MM.1S (cell line): ENCODE data around the gene HDAC9.

ENCODE experiments used
- CTCF ChIP-seq: fragments of 300-600 bp; sonication (generic); IDR thresholded peaks from 2 replicates; pipeline ENCODE4 v1.5.1; 2016; ENCODE audit warnings: antibody characterized with exemption, low read length, mixed read lengths
- EZH2 ChIP-seq: fragments of 300-600 bp; sonication (generic); optimal IDR thresholded peaks from 2 replicates; pipeline ENCODE3; 2017; ENCODE audit warnings: low read depth, mild to moderate bottlenecking, antibody characterized with exemption, low read length, mixed read lengths
- EZH2phosphoT487 ChIP-seq: fragments of 300-600 bp; sonication (generic); IDR thresholded peaks from 2 replicates; pipeline ENCODE4 v1.6.1; 2018; ENCODE audit warnings: antibody characterized with exemption, low read length

DNA sequence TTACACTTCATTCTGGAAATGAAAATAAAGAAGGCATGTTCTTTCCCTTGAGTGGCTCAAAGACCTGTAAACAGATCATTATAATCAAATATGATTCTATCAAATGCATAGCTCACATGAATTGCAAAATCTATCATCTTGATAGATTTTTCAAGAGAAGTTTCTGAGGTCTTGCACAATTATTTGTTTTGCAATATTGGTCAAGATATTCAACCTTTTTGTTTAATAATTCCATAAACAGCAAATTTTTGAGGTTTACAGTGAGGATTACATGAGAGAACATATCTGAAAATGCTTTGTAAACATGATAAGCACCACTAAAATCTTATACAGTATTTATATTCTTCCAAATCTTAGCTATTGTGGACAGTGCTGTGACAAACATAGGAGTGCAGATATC is 160.8 kb downstream of the HDAC9 start:
- TF ChIP-seq CTCF (no peak), EZH2 (no peak), EZH2phosphoT487 (no peak)
